Measurements from ENCODE around the gene KCNMA1. TPM values are rescaled to one million over a fixed set of nuclear protein-coding genes. Genes with fewer than 3 reads are reported as not detected.

Gene KCNMA1
- total RNA-seq, 1 experiment from 2014 or later: 143 TPM

DNA sequence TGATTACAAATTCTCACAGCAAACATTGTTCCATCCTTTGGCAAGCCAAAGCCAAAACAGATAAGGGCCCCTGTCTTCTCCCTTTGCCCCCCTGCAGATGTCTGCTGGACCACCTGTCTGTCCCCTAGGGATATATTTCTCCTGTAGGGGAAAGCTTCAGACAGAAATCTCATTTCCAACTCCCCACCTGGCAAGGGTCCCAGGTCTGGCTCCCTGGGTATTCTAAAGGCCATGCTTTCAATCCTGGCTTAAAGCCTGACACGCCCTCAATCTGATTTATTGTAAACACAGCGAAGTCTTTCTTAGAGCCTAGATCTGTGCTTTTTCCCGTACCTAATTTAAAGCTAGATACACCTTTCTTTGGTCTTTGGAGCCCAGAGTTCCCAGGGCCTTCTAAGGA is 66.1 kb downstream of the KCNMA1 start:
- Histone ChIP-seq H3K4me3 (ENCODE audit: low read length) (no peak overlapping the region), H3K27ac (ENCODE audit: low read length) (no peak overlapping the region), H3K9me2 (replicated peaks; ENCODE audit: low read length) (no peaks in the 10 kb centered on the region), H3K27me3 (ENCODE audit: low read length) (no peaks in the 10 kb centered on the region), H2AFZ (ENCODE audit: low read length) (no peak overlapping the region), H3K36me3 (ENCODE audit: low read depth, low read length) (no peaks in the 10 kb centered on the region), H3K4me1 (ENCODE audit: insufficient read depth, low read length) (no peaks in the 10 kb centered on the region), H3K9ac (ENCODE audit: low read length) (no peak overlapping the region), H3K9me3 (ENCODE audit: low read length) (no peaks in the 10 kb centered on the region), H3K79me2 (ENCODE audit: low read length) (peaks cover 46% of the 10 kb centered on the region), H3K4me2 (ENCODE audit: low read length) (no peak overlapping the region), H4K20me1 (ENCODE audit: low read length) (no peaks in the 10 kb centered on the region), H3F3A (ENCODE audit: low read length, unreplicated experiment) (no peaks in the 10 kb centered on the region)
- intact Hi-C loops (cut with micrococcal nuclease): no loop called here
- POLR2A ChIA-PET (ENCODE audit: unreplicated experiment): no interaction called here
- CTCF ChIA-PET: no interaction called here
- no peak for TF ChIP-seq EZH2 (IDR thresholded peaks at IDR 0.05; ENCODE audit: low read length, unreplicated experiment)
- TF ChIP-seq, protein P1, sequence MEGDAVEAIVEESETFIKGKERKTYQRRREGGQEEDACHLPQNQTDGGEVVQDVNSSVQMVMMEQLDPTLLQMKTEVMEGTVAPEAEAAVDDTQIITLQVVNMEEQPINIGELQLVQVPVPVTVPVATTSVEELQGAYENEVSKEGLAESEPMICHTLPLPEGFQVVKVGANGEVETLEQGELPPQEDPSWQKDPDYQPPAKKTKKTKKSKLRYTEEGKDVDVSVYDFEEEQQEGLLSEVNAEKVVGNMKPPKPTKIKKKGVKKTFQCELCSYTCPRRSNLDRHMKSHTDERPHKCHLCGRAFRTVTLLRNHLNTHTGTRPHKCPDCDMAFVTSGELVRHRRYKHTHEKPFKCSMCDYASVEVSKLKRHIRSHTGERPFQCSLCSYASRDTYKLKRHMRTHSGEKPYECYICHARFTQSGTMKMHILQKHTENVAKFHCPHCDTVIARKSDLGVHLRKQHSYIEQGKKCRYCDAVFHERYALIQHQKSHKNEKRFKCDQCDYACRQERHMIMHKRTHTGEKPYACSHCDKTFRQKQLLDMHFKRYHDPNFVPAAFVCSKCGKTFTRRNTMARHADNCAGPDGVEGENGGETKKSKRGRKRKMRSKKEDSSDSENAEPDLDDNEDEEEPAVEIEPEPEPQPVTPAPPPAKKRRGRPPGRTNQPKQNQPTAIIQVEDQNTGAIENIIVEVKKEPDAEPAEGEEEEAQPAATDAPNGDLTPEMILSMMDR (conservative IDR thresholded peaks at IDR 0.05; ENCODE audit: low read depth, low read length): no peak
- no peak for TF ChIP-seq EZH2phosphoT487 (IDR thresholded peaks at IDR 0.05; ENCODE audit: borderline replicate concordance, low read length)
- ATAC-seq (no peak), DNase-seq (no peak)
- BruUV-seq (replicated peaks): no TSS peak

GRCh38 chr10:77566914-77567566 is 70.6 kb downstream of the KCNMA1 start:
- no peak for ATAC-seq
- no peaks in the 10 kb centered on the region for H3K9me3 ChIP-seq (ENCODE audit: low read length)
- TF ChIP-seq EZH2 (IDR thresholded peaks at IDR 0.05; ENCODE audit: low read length, unreplicated experiment): no peak
- TF ChIP-seq EZH2phosphoT487 (IDR thresholded peaks at IDR 0.05; ENCODE audit: borderline replicate concordance, low read length): no peak
- TF ChIP-seq, protein P1 (conservative IDR thresholded peaks at IDR 0.05; ENCODE audit: low read depth, low read length): no peak
- H3K27ac ChIP-seq (ENCODE audit: low read length): no peak overlapping the region
- H3F3A ChIP-seq (ENCODE audit: low read length, unreplicated experiment): no peaks in the 10 kb centered on the region
- H3K4me2 ChIP-seq (ENCODE audit: low read length): no peak overlapping the region
- no TSS peak for BruUV-seq (replicated peaks)
- intact Hi-C loops (cut with micrococcal nuclease): no loop called here
- no peak overlapping the region for H3K4me3 ChIP-seq (ENCODE audit: low read length)
- H2AFZ ChIP-seq (ENCODE audit: low read length): no peak overlapping the region
- ChIA-PET POLR2A (ENCODE audit: unreplicated experiment) (no interaction called here), CTCF (no interaction called here)
- H3K9ac ChIP-seq (ENCODE audit: low read length): no peak overlapping the region
- H3K9me2 ChIP-seq (replicated peaks; ENCODE audit: low read length): no peaks in the 10 kb centered on the region
- 0 out of 2 replicates have a peak, but pooled peaks cover 4% of the 10 kb centered on the region for H4K20me1 ChIP-seq (ENCODE audit: low read length)
- DNase-seq: no peak
- peaks cover 37% of the 10 kb centered on the region for H3K79me2 ChIP-seq (ENCODE audit: low read length)
- H3K36me3 ChIP-seq (ENCODE audit: low read depth, low read length): no peaks in the 10 kb centered on the region
- H3K27me3 ChIP-seq (ENCODE audit: low read length): no peaks in the 10 kb centered on the region
- peaks cover 13% of the 10 kb centered on the region; the same call in 1 of the 2 replicates for H3K4me1 ChIP-seq (ENCODE audit: insufficient read depth, low read length)

GRCh38 chr10:77566236-77566635 is 71.4 kb downstream of the KCNMA1 start:
- ChIA-PET POLR2A (ENCODE audit: unreplicated experiment) (no interaction called here), CTCF (no interaction called here)
- H3K79me2 ChIP-seq (ENCODE audit: low read length): peaks cover 29% of the 10 kb centered on the region
- H2AFZ ChIP-seq (ENCODE audit: low read length): no peak overlapping the region
- intact Hi-C loops (cut with micrococcal nuclease): no loop called here
- H3K27me3 ChIP-seq (ENCODE audit: low read length): no peaks in the 10 kb centered on the region
- no TSS peak for BruUV-seq (replicated peaks)
- peaks cover 13% of the 10 kb centered on the region; the same call in 1 of the 2 replicates for H3K4me1 ChIP-seq (ENCODE audit: insufficient read depth, low read length)
- H3K9ac ChIP-seq (ENCODE audit: low read length): no peak overlapping the region
- no peak for DNase-seq
- H3K4me3 ChIP-seq (ENCODE audit: low read length): no peak overlapping the region
- no peak for ATAC-seq
- no peaks in the 10 kb centered on the region for H3K36me3 ChIP-seq (ENCODE audit: low read depth, low read length)
- H3F3A ChIP-seq (ENCODE audit: low read length, unreplicated experiment): no peaks in the 10 kb centered on the region
- TF ChIP-seq, protein P1 (conservative IDR thresholded peaks at IDR 0.05; ENCODE audit: low read depth, low read length): no peak
- TF ChIP-seq EZH2phosphoT487 (IDR thresholded peaks at IDR 0.05; ENCODE audit: borderline replicate concordance, low read length) (no peak), EZH2 (IDR thresholded peaks at IDR 0.05; ENCODE audit: low read length, unreplicated experiment) (no peak)
- H3K9me3 ChIP-seq (ENCODE audit: low read length): no peaks in the 10 kb centered on the region
- H3K9me2 ChIP-seq (replicated peaks; ENCODE audit: low read length): no peaks in the 10 kb centered on the region
- H4K20me1 ChIP-seq (ENCODE audit: low read length): 0 out of 2 replicates have a peak, but pooled peaks cover 4% of the 10 kb centered on the region
- no peak overlapping the region for H3K27ac ChIP-seq (ENCODE audit: low read length)
- no peak overlapping the region for H3K4me2 ChIP-seq (ENCODE audit: low read length)

All from PC-3 (cell line).